ENCODE data around the gene LPP. TPM values are rescaled to one million over a fixed set of nuclear protein-coding genes. Genes with fewer than 3 reads are reported as not detected.

LPP gene
- total RNA-seq, 3 donors from 2014 or later (not counting 1 experiment from before 2014, with no cell fraction given): 137 to 163 (median 149) TPM

DNA sequence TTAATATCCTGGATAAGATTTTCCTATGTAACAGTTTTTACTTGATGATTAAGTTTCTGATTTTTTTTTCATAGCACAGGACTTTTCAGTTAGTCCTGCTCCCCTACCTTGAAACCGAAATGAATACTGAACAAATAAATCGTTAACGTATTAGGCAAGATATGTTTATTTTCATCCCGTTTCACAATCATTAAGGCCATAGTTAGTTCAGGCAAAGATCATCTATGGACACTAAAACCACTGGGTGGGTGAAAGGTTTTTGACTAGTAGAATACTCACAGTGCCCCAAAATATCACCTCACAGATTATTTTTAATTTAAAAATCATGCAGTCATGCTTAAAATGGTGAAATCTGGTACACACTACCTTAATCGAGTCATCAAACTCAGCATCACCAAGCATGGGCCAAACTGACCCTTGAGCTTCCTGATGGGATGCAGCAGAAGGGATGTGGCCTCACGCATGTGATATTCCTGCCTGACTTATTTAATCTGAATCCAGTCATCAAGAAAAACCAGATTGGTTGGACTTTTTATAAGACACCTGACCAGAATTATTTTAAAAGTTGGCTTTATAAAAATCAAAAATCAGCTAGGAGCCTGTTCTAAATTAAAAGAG is 365.0 kb downstream of the LPP start:
- no peaks in the 10 kb centered on the region for H3K36me3 Mint-ChIP-seq
- no peak overlapping the region for H3K4me3 ChIP-seq (ENCODE audit: low read length)
- DNase-seq (no peak), ATAC-seq (no peak)
- no peaks in the 10 kb centered on the region for H3K9me3 Mint-ChIP-seq
- peaks cover 14 to 15% of the 10 kb centered on the region in 2 donors for H3K4me1 Mint-ChIP-seq
- no peaks in the 10 kb centered on the region for H3K36me3 ChIP-seq (ENCODE audit: control insufficient read depth, insufficient read depth, low read length)
- H3K4me1 ChIP-seq (ENCODE audit: control insufficient read depth, insufficient read depth, low read length): no peaks in the 10 kb centered on the region
- H3K27me3 Mint-ChIP-seq (ENCODE audit: low read depth in 2 of 2): no peaks in the 10 kb centered on the region
- H3K27me3 ChIP-seq (ENCODE audit: control insufficient read depth, insufficient read depth, low read length): no peaks in the 10 kb centered on the region
- no peak overlapping the region for H3K4me3 Mint-ChIP-seq
- no peak for TF ChIP-seq CTCF (IDR thresholded peaks at IDR 0.05)
- WGBS (ENCODE audit: insufficient coverage): 100% methylated on average over 5 of the region's 6 CpGs
- H3K27ac Mint-ChIP-seq: no peak overlapping the region
- H3K9me3 ChIP-seq (ENCODE audit: control insufficient read depth, insufficient read depth, low read length): no peaks in the 10 kb centered on the region
- H3K27ac ChIP-seq (ENCODE audit: low read length): no peak overlapping the region
- intact Hi-C loops (cut with micrococcal nuclease): no loop called here

- Mint-ChIP-seq H3K27ac (no peak overlapping the region), H3K36me3 (peaks cover 7% of the 10 kb centered on the region), H3K4me1 (peaks cover 12 to 16% of the 10 kb centered on the region in 2 donors), H3K27me3 (ENCODE audit: low read depth in 2 of 2) (no peaks in the 10 kb centered on the region), H3K9me3 (no peaks in the 10 kb centered on the region), H3K4me3 (no peak overlapping the region)
- DNase-seq (no peak), ATAC-seq (no peak)
- 92% methylated on average over 2 of the region's 4 CpGs for WGBS (ENCODE audit: insufficient coverage)
- no peak for TF ChIP-seq CTCF (IDR thresholded peaks at IDR 0.05)
- intact Hi-C loops (cut with micrococcal nuclease): no loop called here
- no peak overlapping the region for H3K4me3 ChIP-seq (ENCODE audit: low read length)
- H3K4me1 ChIP-seq (ENCODE audit: control insufficient read depth, insufficient read depth, low read length): no peaks in the 10 kb centered on the region
- no peaks in the 10 kb centered on the region for H3K9me3 ChIP-seq (ENCODE audit: control insufficient read depth, insufficient read depth, low read length)
- no peaks in the 10 kb centered on the region for H3K27me3 ChIP-seq (ENCODE audit: control insufficient read depth, insufficient read depth, low read length)
- H3K36me3 ChIP-seq (ENCODE audit: control insufficient read depth, insufficient read depth, low read length): no peaks in the 10 kb centered on the region
- no peak overlapping the region for H3K27ac ChIP-seq (ENCODE audit: low read length)
Observed at GRCh38 chr3:188520466-188520865, 366.5 kb downstream of the LPP start.

DNA sequence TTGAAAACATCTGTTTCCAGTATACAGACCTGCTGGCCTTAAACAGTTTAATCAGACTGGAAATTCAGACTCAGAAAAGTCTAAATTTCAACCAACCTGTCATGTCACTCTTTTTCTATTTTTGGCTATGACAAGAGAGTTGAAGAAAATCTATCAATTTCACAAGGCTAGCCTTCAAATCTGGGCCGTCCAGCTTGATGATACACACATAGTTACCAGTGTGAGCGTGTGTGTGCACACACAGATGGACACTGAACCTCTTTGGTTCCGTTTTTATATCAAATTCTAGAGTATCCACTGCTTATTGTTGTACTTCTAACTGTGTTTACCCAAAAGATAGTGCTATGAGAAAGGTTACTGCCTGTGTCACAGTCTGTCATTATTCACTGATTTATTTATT is 368.2 kb downstream of the LPP start:
- no peak overlapping the region for H3K27ac Mint-ChIP-seq
- no peaks in the 10 kb centered on the region for H3K9me3 Mint-ChIP-seq
- peaks cover 23% of the 10 kb centered on the region for H3K36me3 Mint-ChIP-seq
- Histone ChIP-seq H3K4me1 (ENCODE audit: control insufficient read depth, insufficient read depth, low read length) (no peaks in the 10 kb centered on the region), H3K27ac (ENCODE audit: low read length) (no peak overlapping the region), H3K27me3 (ENCODE audit: control insufficient read depth, insufficient read depth, low read length) (no peaks in the 10 kb centered on the region), H3K4me3 (ENCODE audit: low read length) (no peak overlapping the region), H3K9me3 (ENCODE audit: control insufficient read depth, insufficient read depth, low read length) (no peaks in the 10 kb centered on the region), H3K36me3 (ENCODE audit: control insufficient read depth, insufficient read depth, low read length) (no peaks in the 10 kb centered on the region)
- H3K4me3 Mint-ChIP-seq: no peak overlapping the region
- no peak for TF ChIP-seq CTCF (IDR thresholded peaks at IDR 0.05)
- WGBS (ENCODE audit: insufficient coverage): 86% methylated on average over 3 of the region's 3 CpGs
- ATAC-seq (no peak), DNase-seq (no peak)
- peaks cover 19 to 30% of the 10 kb centered on the region in 2 donors for H3K4me1 Mint-ChIP-seq
- H3K27me3 Mint-ChIP-seq (ENCODE audit: low read depth in 2 of 2): no peaks in the 10 kb centered on the region
- intact Hi-C loops (cut with micrococcal nuclease): no loop called here

DNA sequence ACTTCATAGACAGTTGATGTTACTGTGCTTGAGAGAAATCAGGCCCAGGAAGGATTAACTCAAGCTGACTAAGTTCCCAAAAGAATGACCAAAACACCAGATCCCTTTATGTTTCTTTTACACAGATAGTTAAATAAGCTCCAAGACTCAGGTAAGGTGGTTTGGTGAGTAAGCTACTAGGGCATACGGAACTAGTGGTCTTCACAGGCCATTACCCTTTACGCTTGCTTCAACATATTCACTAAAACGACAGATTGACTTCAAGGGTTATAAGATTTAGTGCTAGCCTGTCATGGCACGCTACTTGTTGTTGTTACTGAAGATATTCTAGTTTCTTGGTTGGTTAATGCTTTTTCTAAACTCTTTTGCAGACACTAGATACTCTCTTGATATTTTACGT is 369.3 kb downstream of the LPP start:
- ATAC-seq: no peak
- Histone ChIP-seq H3K4me3 (ENCODE audit: low read length) (no peak overlapping the region), H3K27ac (ENCODE audit: low read length) (no peak overlapping the region), H3K27me3 (ENCODE audit: control insufficient read depth, insufficient read depth, low read length) (no peaks in the 10 kb centered on the region), H3K4me1 (ENCODE audit: control insufficient read depth, insufficient read depth, low read length) (no peaks in the 10 kb centered on the region), H3K9me3 (ENCODE audit: control insufficient read depth, insufficient read depth, low read length) (no peaks in the 10 kb centered on the region), H3K36me3 (ENCODE audit: control insufficient read depth, insufficient read depth, low read length) (no peaks in the 10 kb centered on the region)
- Mint-ChIP-seq H3K36me3 (peaks cover 23% of the 10 kb centered on the region), H3K9me3 (no peaks in the 10 kb centered on the region), H3K4me3 (no peak overlapping the region), H3K27ac (no peak overlapping the region), H3K27me3 (ENCODE audit: low read depth in 2 of 2) (no peaks in the 10 kb centered on the region), H3K4me1 (peaks cover 19 to 30% of the 10 kb centered on the region in 2 donors)
- DNase-seq: no peak
- WGBS (ENCODE audit: insufficient coverage): 100% methylated on average over 4 of the region's 5 CpGs
- TF ChIP-seq CTCF (IDR thresholded peaks at IDR 0.05): no peak
- intact Hi-C loops (cut with micrococcal nuclease): no loop called here
